ENCODE data around the gene ADAMTS3.
"Not testable (repeated sequence)": the region's sequence is repeated elsewhere in the genome, so short reads cannot be mapped to it uniquely, and the experiment has no call there.

The ADAMTS3 gene

GRCh38 chr4:72463724-72464123, 105.3 kb downstream of the ADAMTS3 start:
- DNase-seq: no peak

DNA sequence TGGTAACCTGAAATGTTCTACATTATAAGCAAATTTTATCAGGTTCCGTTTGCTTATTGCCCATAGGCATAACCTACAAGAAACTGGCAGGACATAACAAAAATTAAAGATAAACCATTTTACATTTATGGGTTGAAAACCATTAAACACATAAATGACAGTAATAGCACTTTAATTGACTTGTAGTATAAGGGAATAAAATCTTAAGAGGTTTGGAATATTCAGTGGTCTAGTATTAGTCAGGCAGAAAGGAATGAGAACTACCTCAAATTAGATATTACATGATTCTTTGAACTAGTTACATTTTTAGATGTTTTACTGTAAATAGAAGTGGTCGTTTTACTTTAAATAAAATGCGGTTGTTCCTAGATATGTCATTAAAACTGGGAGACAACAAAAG, 111.9 kb downstream of the ADAMTS3 start:
- no peak for DNase-seq

GRCh38 chr4:72451349-72451748, 117.7 kb downstream of the ADAMTS3 start:
- DNase-seq: no peak

GRCh38 chr4:72449705-72450104, 119.3 kb downstream of the ADAMTS3 start:
- no peak for DNase-seq

DNA sequence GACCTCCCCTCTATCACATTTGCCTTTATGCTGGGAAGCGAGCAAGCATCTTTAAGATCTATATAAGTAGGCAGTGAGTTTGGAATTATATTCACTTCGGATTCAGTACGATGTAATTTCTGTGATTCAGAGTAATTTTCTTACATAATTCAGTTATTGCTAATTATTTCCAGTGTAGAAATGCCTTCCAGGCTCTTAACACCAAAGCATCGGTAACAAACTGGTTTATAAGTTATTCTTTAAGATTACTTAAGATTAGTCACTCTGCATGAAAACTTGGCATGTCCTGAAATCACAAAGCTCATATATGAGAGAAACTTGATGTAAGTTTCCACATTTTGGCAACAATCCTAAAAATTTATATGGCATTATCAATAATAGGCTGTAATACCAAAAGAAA, 120.8 kb downstream of the ADAMTS3 start:
- no peak for DNase-seq

- no peak for DNase-seq
Measured at GRCh38 chr4:72446353-72447055, 122.5 kb downstream of the ADAMTS3 start.

- no peak for DNase-seq
Measured at GRCh38 chr4:72444092-72444491, 124.9 kb downstream of the ADAMTS3 start.

DNA sequence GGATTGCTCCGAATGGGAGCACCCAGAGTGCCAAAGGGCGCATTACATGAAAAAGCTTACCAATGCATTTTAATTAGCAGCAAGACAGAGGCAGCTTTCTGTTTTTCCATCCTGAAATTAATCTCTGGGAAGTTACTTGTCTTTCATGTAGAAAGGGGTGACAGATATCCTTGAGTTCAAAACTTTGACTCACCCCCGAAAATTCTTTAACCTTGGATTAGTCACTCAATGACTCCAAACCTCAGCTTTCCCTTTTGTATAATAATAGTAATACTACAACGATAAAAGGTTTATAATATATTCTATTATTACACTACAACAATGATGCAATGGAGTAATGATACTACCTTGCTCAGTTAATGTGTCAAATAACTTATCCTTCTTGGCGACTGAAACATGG, 126.3 kb downstream of the ADAMTS3 start:
- DNase-seq: no peak

DNA sequence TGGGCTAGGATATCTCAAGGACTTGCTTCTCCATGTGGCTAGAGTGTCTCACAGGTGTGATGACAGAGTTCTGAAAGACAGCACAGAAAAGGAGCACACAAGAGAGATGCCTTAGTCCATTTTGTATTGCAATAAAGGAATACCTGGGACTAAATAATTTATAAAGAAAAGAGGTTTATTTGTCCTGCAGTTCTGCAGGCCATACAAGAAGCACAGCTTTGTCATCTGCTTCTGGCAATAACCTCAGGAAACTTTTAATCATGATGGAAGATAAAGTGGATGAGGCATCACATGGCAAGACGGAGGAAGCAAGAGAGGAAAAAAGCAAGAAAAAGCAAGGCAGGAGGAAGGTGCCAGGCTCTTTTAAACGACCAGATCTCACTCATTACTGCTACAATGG, 126.9 kb downstream of the ADAMTS3 start:
- no peak for DNase-seq

DNA sequence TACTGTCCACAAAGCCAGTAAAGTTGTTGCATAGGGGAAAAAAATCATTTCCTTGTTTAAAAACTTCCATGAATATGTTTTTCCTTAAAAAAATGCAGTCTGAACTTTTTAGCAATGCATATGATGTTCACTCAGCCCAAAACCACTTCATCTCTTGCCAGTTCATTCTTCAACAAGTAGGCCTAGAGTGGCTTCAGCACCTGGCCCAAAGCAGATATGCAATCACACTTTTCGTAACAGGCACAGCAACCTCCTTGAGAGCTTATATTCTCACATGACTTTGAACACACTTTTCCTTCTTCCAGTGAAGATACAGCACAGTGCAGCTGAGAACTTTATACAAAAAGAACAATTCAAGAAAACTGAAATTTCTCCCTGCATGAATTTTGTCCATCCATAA, 128.6 kb downstream of the ADAMTS3 start:
- no peak for DNase-seq

DNA sequence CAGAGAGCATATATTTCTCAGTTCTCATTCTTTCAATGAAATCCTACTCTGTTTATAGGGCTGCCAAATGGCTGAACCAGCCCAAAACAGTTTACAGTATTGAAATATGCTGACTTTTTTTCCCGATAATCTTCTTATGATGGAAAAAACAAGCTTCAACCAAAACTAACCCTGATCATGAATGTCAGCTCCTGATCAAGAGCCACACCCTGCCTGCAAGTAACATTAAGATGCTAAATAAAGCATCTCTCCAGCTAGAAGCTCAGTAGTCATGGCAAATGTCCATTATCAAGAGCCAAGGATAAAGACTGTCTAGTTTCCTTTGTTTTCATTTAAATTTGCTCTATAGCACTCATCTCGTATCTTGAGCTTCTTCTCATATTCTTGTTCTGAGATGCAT, 136.0 kb downstream of the ADAMTS3 start:
- DNase-seq: no peak

DNA sequence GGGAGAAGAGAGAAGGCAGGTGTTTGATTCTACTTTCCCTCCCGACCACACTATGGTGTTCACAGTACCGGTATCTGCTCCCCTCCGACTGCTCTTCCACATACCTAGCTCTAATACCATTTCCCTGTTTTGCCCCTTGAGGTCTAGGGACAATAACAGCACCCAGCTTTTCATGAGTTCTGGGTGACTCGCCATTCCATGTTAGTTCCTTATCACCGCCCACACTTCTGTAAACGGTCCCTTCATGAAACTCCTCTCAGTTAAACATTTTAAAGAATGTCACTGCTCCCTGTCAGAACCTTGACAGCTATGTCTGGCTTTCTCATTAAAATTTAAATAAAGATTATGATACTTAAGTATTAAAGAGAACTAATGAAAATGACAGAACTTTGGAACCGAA, 136.7 kb downstream of the ADAMTS3 start:
- DNase-seq: no peak

DNA sequence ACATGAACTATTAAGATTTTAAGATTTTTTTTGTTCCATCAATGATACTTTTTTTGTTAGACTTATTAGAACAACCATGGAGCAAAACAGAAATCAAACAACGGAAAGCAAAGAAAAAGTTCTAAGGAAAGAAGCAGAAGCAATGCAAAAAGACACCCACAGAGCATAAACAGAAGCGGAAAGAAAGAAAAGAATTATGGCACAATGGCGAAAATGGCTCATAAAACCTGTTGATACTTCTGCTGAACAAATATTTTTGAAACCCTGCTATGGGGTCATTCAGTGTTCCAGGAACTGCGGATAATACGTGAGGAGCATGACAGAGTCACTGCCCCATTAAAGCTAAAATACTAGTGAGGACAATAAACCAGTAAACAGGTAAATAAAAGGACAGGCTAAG, 138.0 kb downstream of the ADAMTS3 start:
- no peak for DNase-seq

DNA sequence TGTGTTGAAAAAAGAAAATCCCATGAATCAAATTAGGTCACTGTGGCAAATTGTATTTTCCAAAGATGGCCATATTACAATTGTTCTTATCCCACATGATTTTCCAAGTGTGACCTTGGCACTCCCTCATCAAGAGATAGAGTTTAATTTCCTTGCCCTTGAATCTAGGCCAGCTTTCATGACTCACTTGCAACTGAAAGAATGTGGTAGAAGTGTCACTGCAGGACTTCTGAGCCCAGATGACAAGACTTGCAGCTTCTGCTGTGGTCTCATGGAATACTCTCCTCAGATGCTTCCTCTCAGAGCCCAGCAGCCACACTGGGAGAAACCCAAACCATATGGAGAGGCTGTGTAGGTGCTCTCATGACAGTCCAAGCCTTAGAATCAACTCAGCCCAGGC, 139.0 kb downstream of the ADAMTS3 start:
- no peak for DNase-seq

DNA sequence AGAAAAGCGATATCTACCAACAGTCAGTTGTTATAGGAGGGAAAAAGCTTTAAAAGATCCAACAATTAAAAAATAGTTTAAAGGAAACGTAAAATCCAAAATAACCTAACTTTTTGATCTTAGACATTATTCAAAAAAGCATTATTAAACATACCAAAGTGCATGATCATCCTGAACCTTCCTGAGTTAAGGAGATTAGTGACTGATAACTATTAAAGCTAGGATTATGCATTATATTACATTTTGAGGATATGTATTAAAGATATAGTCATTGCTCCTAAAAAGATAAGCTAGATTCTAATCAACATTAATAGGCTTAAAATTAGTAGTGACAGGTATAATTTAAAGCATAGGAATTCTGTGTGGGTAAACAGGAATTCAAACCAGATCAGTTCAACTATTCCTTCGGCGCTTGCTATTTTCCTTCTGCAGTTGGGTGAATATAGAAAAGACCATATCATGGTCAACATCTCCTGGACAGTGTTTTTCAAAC, 139.6 kb downstream of the ADAMTS3 start:
- DNase-seq: no peak

- no peak for DNase-seq
Measured at GRCh38 chr4:72427057-72427456, 142.0 kb downstream of the ADAMTS3 start.

DNA sequence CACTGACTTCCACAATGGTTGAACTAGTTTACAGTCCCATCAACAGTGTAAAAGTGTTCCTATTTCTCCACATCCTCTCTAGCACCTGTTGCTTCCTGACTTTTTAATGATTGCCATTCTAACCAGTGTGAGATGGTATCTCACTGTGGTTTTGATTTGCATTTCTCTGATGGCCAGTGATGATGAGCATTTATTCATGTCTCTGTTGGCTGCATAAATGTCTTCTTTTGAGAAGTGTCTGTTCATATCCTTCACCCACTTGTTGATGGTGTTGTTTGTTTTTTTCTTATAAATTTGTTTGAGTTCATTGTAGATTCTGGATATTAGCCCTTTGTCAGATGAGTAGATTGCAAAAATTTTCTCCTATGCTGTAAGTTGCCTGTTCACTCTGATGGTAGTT, 143.1 kb downstream of the ADAMTS3 start:
- DNase-seq: not testable (repeated sequence)

DNA sequence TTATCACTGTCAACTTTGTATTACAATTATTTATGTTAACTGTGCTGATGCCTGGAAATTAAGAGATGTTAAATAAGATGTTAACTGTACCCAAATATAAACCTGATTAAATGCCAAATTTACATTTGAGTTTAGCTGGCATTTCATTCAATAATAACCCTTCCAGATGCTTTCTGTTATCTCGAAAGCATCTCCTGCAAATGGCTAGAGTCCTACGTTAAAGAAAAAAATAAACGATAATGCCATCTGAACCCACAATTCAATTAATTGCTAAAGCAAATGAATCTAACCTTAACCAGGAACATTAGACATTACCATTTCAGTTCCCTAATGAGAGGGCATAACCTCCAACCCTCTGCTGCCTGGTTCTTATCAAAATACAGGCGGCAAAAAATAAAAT, 145.0 kb downstream of the ADAMTS3 start:
- DNase-seq: no peak

DNA sequence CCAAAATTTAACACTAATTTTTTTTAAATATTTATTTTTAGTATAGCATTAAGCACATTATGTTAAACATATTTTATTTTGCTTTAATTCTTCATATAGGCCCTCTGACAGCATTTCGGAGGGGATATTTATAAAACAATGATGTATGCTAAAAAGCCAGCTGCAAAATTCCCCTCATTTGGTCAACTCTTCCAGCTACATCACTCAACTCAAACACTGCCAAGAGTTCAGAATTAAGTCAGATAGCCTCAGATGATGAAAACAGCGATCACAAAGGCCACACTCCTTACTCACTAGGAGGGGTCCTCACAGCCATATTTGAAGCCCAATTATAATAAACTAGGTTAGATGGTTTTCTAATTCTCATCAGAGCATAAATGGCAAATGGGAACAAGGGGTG, 146.6 kb downstream of the ADAMTS3 start:
- no peak for DNase-seq

DNA sequence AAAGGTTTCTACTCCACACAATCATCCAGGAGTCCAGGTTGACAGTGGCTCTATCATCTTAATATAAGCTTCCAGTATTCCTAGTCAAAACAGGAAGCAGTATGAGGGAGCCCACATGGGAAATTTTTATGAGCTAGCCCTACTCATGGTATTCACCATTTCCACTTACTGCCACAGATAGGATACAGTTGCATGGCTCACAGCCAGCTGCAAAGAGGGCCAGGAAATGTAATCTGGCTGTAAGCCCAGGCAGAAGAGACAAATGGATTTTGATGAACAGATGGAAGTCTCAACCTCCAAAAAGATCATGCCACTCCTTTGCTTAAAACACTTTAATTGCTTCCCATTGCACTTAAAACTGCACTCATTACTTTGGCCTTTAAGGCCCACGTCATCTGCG, 150.6 kb downstream of the ADAMTS3 start:
- peak; percentile 88 for DNase-seq

GRCh38 chr4:72410158-72410557, 158.9 kb downstream of the ADAMTS3 start:
- no peak for DNase-seq

- DNase-seq: no peak
Measured at GRCh38 chr4:72408568-72408967, 160.5 kb downstream of the ADAMTS3 start.

DNA sequence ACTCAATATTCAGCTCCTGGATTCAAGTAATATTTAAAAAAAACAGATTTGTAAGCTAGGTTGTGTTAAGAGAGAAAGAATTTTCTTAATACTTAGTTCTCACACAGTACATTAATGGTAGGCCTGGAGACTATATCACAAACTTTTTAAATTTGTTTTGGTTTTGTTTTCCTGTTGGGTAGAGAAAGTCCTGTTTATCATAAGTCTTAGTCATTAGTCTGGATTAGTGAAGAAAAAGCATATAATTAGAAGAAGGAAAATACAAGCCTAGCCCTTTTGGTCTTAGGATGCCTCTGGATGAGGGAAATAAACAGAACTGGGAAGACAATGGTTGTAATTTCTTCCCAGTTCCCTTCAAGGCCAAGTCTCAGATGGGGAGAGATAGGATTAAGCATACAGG, 163.6 kb downstream of the ADAMTS3 start:
- no peak for DNase-seq

DNA sequence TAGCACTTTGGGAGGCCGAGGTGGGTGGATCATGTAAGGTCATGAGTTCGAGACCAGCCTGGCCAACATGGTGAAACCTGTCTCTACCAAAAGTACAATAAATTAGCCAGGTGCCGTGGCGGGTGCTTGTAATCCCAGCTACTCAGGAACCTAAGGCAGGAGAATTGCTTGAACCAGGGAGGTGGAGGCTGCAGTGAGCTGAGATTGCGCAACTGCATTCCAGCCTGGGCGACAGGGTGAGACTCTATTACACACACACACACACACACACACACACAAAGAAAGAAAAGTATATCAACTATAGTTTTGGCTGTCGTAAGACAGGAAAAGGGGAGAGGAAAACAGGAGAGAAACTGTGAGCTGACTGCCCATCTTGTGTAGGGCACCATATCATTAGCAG, 171.7 kb downstream of the ADAMTS3 start:
- DNase-seq: no peak

DNA sequence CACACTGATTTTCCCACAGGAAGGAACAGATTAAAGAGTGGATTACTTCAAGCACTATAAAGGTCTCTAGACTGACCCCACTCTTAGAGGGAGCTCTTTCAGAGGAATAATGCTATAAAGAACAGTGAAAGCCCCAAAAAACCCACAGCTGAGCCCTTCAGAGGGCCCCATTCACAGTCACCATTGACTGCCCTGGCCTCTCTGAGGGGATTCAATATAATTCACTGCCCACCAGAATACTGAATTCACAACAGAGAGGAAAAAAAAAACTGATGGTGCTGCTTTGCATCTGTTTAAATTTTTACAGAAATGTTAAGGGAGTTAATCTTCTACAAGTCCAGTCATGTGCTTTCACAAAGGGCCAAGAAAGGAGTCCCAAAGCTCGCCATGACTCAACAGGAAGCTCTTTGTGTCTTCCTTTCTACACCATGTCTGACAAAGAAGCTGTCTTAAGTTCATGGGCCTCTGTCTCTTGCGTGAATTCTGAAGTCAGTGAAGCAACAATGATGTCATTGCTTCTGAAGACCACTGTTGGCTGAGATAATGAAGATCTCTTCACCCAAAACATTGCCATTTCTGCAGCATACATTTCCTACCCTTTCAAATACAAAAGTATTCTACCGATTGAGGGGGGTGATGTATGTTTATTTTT, 174.9 kb downstream of the ADAMTS3 start:
- no peak for DNase-seq

Data from NCI-H1694 treated with DMSO at 0.1 percent for 48 hours (cell line).